Esophagus squamous epithelium (tissue), 5 donors: Measurements from ENCODE around the gene GUK1. TPM values are rescaled to one million over a fixed set of nuclear protein-coding genes. Genes with fewer than 3 reads are reported as not detected.

Experiments used
- DNase-seq: peaks from one replicate; lab custom pipeline; 2025; lab: John Stamatoyannopoulos, UW
- H3K27ac ChIP-seq, 4 donors: fragments of 200-600 bp; sonication (generic); one replicate each; pipeline ENCODE4 v1.5.1; 2016 to 2019; ENCODE audit warnings: mild to moderate bottlenecking in 1 of 4
- H3K27me3 ChIP-seq, 4 donors: fragments of 200-600 bp; sonication (generic); 1 replicate in 3 of 4; 2 replicates in 1 of 4; pipeline versions ENCODE4 v1.5.1 to v1.6.0; 2017 to 2021; ENCODE audit warnings: antibody characterized with exemption in 1 of 4
- H3K36me3 ChIP-seq, 3 donors: fragments of 200-600 bp; sonication (generic); one replicate each; pipeline ENCODE4 v1.5.1; 2016 to 2019
- H3K4me1 ChIP-seq, 3 donors: fragments of 200-600 bp; sonication (generic); one replicate each; pipeline ENCODE4 v1.5.1; 2017 to 2019
- H3K4me3 ChIP-seq, 4 donors: fragments of 200-600 bp; sonication (generic); 1 replicate in 3 of 4; 2 replicates in 1 of 4; pipeline ENCODE4 v1.5.1; 2016 to 2019; ENCODE audit warnings: mild to moderate bottlenecking in 2 of 4, moderate library complexity in 1 of 4
- H3K9me3 ChIP-seq, 3 donors: fragments of 200-600 bp; sonication (generic); one replicate each; pipeline ENCODE4 v1.5.1; 2016 to 2019
- POLR2A ChIP-seq, 4 donors: fragments of 450-650 bp; IDR thresholded peaks; one replicate each; pipeline ENCODE4 v1.6.1; 2017; ENCODE audit warnings: antibody characterized with exemption in 4 of 4, mild to moderate bottlenecking in 4 of 4, moderate library complexity in 3 of 4
- WGBS, 2 donors: methylation state at CpG; one replicate each; pipeline ENCODE4 v1.1.5; 2018; 5-methylcytosine and 5-hydroxymethylcytosine counted together
- intact Hi-C: fragments of 100-400 bp; cut with DNase I; formaldehyde crosslinking; loops from one replicate; pipeline ENCODE4 v1.15.0; 2022
- total RNA-seq, 4 donors: library from RNA; depleted of rRNA; stranded (reverse); fragments of >200 nt; gene quantifications; one replicate each; pipeline ENCODE4 v1.1.0, GENCODE V29; 2016
- TF ChIP-seq, protein P1 (sequence below), 6 experiments: fragments of 450-650 bp in 4 of 6; fragments of 200-600 bp in 2 of 6; sonication (generic) in 2 of 6; IDR thresholded peaks; one replicate each; pipeline ENCODE4 v1.5.1; 2016 to 2019; ENCODE audit warnings: antibody characterized with exemption in 6 of 6, mild to moderate bottlenecking in 4 of 6, moderate library complexity in 4 of 6
- donor health status: DM: yes; HTN: yes; CAD: no.

The GUK1 gene
- total RNA-seq, 4 donors from 2014 or later: 279 to 320 (median 302) TPM

DNA sequence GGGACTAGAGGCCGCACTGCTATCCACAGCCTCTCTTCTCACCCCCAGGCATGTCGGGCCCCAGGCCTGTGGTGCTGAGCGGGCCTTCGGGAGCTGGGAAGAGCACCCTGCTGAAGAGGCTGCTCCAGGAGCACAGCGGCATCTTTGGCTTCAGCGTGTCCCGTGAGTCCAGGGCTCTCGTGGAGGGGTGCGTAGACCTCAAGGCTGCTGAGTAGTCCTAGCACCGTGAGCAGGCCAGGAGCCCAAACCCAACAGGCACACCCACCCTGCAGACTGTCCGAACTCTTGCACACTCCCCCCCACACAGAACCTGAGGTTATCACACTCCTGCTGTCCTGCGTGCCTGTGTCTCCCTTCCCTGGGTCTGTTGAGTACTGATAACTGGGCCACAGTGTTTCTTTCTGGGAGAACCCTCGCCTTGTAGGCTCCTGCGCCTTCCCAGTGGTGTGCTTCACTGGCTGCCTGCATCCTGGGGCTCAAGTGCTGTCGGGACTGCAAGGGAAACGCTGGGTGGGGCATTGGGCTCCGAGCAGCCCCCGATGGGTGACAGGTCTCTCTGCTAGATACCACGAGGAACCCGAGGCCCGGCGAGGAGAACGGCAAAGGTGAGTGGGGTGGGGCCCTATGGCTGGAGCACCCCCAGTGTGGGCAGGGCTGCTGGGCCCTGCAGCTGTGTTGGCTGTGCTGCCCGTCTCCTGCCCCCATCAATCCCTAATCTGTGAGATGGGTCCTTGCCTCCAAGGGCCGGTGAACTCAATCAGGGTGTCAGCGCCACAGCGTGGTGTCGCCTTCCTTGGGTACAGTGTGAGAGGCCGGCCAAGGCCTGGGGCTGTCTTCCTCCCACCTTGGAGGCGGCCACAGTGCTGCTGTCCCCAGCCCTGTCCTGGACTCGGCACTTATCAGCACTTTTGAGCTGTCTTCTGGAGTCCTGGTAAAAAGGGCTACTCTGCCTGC is 5.7 kb downstream of the GUK1 start:
- WGBS, 2 donors: 74 to 79% methylated on average over 8 to 10 of the region's 31 CpGs
- intact Hi-C loops: no loop called here
- Histone ChIP-seq H3K4me3 (no peak overlapping the region), H3K36me3 (peaks cover 16 to 42% (median 20%) of the 10 kb centered on the region in 3 donors), H3K4me1 (peaks cover 65 to 100% (median 72%) of the 10 kb centered on the region in 3 donors), H3K9me3 (no peaks in the 10 kb centered on the region), H3K27me3 (no peaks in the 10 kb centered on the region), H3K27ac (peak overlapping the region in 3 of 4 donors; percentile 14 to 66 (median 48))
- no peak for DNase-seq
- TF ChIP-seq, protein P1, sequence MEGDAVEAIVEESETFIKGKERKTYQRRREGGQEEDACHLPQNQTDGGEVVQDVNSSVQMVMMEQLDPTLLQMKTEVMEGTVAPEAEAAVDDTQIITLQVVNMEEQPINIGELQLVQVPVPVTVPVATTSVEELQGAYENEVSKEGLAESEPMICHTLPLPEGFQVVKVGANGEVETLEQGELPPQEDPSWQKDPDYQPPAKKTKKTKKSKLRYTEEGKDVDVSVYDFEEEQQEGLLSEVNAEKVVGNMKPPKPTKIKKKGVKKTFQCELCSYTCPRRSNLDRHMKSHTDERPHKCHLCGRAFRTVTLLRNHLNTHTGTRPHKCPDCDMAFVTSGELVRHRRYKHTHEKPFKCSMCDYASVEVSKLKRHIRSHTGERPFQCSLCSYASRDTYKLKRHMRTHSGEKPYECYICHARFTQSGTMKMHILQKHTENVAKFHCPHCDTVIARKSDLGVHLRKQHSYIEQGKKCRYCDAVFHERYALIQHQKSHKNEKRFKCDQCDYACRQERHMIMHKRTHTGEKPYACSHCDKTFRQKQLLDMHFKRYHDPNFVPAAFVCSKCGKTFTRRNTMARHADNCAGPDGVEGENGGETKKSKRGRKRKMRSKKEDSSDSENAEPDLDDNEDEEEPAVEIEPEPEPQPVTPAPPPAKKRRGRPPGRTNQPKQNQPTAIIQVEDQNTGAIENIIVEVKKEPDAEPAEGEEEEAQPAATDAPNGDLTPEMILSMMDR (IDR thresholded peaks at IDR 0.05): no peak
- no peak for TF ChIP-seq POLR2A (IDR thresholded peaks at IDR 0.05)

DNA sequence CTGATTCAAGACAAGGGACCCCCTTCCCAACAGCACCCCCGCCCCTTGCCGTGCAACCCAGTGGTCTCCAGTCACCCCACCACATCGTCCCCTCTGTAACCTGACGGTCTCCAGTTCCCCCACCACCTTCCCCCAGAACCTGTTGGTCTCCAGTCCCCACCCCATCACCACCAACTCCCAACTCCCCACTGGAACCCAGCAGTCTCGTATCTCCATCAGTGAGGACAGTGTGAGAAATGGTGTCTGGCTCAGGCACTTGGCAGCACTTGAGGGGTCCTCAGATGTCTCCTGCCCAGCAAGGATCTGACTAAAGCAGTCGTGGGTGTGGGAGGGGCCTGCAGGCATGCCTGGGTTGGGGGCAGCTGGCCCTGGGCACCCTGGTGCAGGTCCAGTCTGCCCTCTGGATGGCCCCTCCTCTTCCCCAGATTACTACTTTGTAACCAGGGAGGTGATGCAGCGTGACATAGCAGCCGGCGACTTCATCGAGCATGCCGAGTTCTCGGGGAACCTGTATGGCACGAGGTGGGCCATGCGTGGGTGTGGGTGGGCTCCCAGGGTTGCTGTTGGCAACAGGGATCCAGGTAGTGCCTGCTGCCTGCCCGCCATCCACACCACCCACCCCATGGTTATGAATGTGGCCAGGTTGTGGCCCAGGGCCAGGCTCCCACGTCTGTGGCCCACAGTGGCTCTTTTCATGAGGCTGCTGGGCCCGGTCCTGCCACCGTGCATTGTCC is 6.5 kb downstream of the GUK1 start:
- intact Hi-C loops: no loop called here
- no peak overlapping the region for H3K4me3 ChIP-seq
- peak overlapping the region in 1 of 4 donors; percentile 10 for H3K27ac ChIP-seq
- TF ChIP-seq, protein P1 (IDR thresholded peaks at IDR 0.05): no peak
- no peak for TF ChIP-seq POLR2A (IDR thresholded peaks at IDR 0.05)
- 82 to 85% methylated on average over 9 to 10 of the region's 18 CpGs for WGBS, 2 donors
- peaks cover 66 to 100% (median 76%) of the 10 kb centered on the region in 3 donors for H3K4me1 ChIP-seq
- H3K9me3 ChIP-seq: no peaks in the 10 kb centered on the region
- H3K36me3 ChIP-seq: peaks cover 16 to 42% (median 20%) of the 10 kb centered on the region in 3 donors
- DNase-seq: no peak
- no peaks in the 10 kb centered on the region for H3K27me3 ChIP-seq

DNA sequence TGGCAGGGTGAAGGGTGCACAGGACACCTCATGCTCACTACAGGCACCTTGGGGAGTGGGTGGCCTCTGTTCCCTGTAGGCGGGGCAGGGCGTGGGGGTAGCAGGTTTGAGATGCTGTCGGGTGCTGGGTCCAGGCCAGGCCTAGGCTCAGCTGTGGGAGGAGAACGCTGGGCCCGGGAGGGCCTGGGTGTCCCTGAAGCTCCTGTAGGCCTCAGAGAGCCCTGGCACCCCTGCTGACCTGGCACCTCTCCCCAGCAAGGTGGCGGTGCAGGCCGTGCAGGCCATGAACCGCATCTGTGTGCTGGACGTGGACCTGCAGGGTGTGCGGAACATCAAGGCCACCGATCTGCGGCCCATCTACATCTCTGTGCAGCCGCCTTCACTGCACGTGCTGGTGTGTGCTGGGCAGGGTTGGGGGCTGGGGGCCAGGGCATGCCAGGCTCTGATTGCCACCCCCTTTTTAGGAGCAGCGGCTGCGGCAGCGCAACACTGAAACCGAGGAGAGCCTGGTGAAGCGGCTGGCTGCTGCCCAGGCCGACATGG is 7.1 kb downstream of the GUK1 start:
- 57% methylated on average over 1 of the region's 20 CpGs; no CpG with 5 or more reads in 1 of the 2 donors for WGBS, 2 donors
- Histone ChIP-seq H3K36me3 (peaks cover 16 to 42% (median 20%) of the 10 kb centered on the region in 3 donors), H3K4me1 (peaks cover 60 to 100% (median 72%) of the 10 kb centered on the region in 3 donors), H3K4me3 (no peak overlapping the region), H3K27ac (peak overlapping the region in 1 of 4 donors; percentile 87), H3K9me3 (no peaks in the 10 kb centered on the region), H3K27me3 (no peaks in the 10 kb centered on the region)
- DNase-seq: no peak
- intact Hi-C loops: no loop called here
- TF ChIP-seq, protein P1 (IDR thresholded peaks at IDR 0.05): no peak
- TF ChIP-seq POLR2A (IDR thresholded peaks at IDR 0.05): no peak

DNA sequence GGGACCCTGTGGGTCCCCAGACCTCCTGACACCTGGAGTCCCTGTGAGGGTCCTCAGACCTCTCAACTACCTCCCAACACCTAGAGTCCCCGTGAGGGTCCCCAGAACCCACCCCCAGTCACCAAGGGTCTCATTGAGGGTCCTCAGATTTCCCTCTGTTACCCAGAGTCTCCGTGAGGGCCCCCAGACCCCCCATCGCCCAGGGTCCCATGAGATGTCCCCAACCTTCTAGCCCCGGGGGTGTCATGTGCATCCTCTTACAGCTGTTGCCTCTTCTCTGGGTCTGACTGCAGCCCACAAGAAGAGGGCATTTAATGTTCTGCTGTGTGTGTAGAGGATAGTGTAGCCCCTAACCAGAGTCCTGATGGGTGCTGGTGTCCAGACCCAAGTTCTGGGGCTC is 7.7 kb downstream of the GUK1 start:
- no peak for DNase-seq
- intact Hi-C loops: no loop called here

More for the DNA sequence above, 7.7 kb downstream of the GUK1 start:
- TF ChIP-seq, protein P1 (IDR thresholded peaks at IDR 0.05): no peak
- TF ChIP-seq POLR2A (IDR thresholded peaks at IDR 0.05): no peak
- H3K4me1 ChIP-seq: peaks cover 54 to 98% (median 67%) of the 10 kb centered on the region in 3 donors
- peak overlapping the region; percentile 70 to 94 (median 84) for H3K27ac ChIP-seq
- no peaks in the 10 kb centered on the region for H3K27me3 ChIP-seq
- H3K4me3 ChIP-seq: no peak overlapping the region
- 84 to 88% methylated on average over 3 to 4 of the region's 4 CpGs for WGBS, 2 donors
- peaks cover 16 to 42% (median 20%) of the 10 kb centered on the region in 3 donors for H3K36me3 ChIP-seq
- no peaks in the 10 kb centered on the region for H3K9me3 ChIP-seq
